HUES6 (cell line): ENCODE measurements around the gene SHMT2.

Source experiments
- H3K27ac ChIP-seq: 2 replicates; pipeline ENCODE4 v1.7.0; 2013; ENCODE audit warnings: low read depth, mild to moderate bottlenecking, low read length, inconsistent platforms
- H3K27me3 ChIP-seq: 2 replicates; pipeline ENCODE4 v1.6.1; 2013; ENCODE audit warnings: low read length; ENCODE audit not compliant: control insufficient read depth, insufficient read depth
- H3K36me3 ChIP-seq: 2 replicates; pipeline ENCODE4 v1.6.1; 2013; ENCODE audit warnings: low read length; ENCODE audit not compliant: control insufficient read depth, insufficient read depth
- H3K4me1 ChIP-seq: 2 replicates; pipeline ENCODE4 v1.6.1; 2013; ENCODE audit warnings: low read length; ENCODE audit not compliant: control insufficient read depth, insufficient read depth
- H3K4me3 ChIP-seq: 2 replicates; pipeline ENCODE4 v1.5.1; 2013; ENCODE audit warnings: low read depth, low read length
- H3K9ac ChIP-seq: one replicate; pipeline ENCODE4 v1.6.1; 2013; ENCODE audit warnings: mild to moderate bottlenecking, low read length
- H3K9me3 ChIP-seq: 2 replicates; pipeline ENCODE4 v1.6.1; 2013; ENCODE audit warnings: low read depth, low read length; ENCODE audit not compliant: control insufficient read depth, insufficient read depth

Gene SHMT2

DNA sequence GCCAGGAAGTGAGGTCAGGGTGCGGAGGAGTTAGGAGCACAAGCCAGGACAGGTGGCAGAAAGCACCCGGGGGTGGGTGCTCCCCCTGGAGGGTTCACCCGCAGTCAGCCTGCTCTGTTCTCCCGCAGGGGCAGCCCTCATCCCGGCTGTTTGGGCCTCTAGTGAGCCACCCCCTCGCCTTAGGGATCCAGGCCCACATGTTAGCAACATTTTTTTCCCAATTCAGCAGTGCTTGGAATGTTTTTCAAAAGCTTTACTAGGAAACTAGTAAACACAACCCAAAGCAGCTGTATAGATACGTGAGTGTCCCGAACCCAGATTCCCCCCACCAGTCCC lies 41.5 kb upstream of the SHMT2 start:
- no peaks in the 10 kb centered on the region for H3K4me1 ChIP-seq
- H3K9me3 ChIP-seq, result no peaks in the 10 kb centered on the region
- H3K36me3 ChIP-seq, result peaks cover 100% of the 10 kb centered on the region
- H3K27me3 ChIP-seq, result no peaks in the 10 kb centered on the region
- H3K9ac ChIP-seq, result no peak overlapping the region
- no peak overlapping the region for H3K27ac ChIP-seq
- H3K4me3 ChIP-seq, result no peak overlapping the region

DNA sequence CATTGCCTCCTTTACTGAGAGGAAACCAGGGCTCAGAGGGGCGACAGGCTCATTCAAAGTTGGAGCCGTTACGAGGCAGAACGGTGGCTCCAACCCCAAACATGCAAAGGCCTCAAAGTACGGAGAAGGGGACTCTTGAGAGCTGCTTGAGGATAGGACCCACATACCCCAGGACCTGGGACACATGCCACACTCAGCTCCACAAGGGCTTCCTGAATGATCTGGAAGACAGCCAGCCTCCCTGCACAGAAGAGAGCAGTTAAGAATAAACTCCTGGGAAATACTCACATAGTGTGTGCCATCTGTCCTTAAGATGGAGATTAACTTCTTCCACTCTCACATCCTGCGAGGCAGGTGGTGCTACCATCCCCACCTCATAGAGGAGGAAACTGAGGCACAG lies 39.5 kb upstream of the SHMT2 start:
- no peaks in the 10 kb centered on the region for H3K27me3 ChIP-seq
- H3K4me3 ChIP-seq, result no peak overlapping the region
- H3K4me1 ChIP-seq, result no peaks in the 10 kb centered on the region
- H3K36me3 ChIP-seq, result peaks cover 100% of the 10 kb centered on the region
- H3K9me3 ChIP-seq, result no peaks in the 10 kb centered on the region
- H3K9ac ChIP-seq, result no peak overlapping the region
- H3K27ac ChIP-seq, result no peak overlapping the region

DNA sequence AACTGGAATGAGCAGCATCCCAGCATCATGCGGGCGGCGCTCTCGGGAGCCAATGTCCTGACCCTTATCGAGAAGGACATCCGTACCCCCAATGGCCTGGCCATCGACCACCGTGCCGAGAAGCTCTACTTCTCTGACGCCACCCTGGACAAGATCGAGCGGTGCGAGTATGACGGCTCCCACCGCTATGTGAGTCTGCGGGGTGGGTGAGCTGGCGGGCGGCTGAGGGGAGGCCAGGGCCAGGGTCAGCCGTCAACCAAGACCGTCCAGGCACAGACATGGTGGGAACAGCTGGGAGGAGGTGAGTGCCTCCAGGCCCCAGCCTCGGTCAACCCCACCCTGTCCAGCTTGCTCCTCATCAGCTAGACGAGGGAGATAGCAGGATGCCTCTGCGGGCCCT lies 38.7 kb upstream of the SHMT2 start:
- Histone ChIP-seq H3K4me3 (no peak overlapping the region), H3K4me1 (no peaks in the 10 kb centered on the region), H3K9ac (no peak overlapping the region), H3K27ac (no peak overlapping the region), H3K27me3 (no peaks in the 10 kb centered on the region), H3K36me3 (peaks cover 100% of the 10 kb centered on the region), H3K9me3 (no peaks in the 10 kb centered on the region)

DNA sequence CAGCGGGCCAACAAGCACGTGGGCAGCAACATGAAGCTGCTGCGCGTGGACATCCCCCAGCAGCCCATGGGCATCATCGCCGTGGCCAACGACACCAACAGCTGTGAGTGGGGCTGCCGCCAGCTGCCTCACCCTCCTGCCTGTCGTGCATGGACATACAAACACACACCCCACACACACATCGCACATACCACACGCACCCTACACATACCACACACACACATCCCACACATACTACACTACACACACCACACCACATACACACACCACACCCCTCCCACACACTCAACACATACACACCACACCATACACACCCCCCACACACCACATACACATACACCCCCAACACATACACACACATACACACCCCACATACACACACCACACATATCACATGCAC lies 38.1 kb upstream of the SHMT2 start:
- H3K9ac ChIP-seq, result no peak overlapping the region
- no peaks in the 10 kb centered on the region for H3K27me3 ChIP-seq
- H3K4me3 ChIP-seq, result no peak overlapping the region
- no peak overlapping the region for H3K27ac ChIP-seq
- H3K9me3 ChIP-seq, result no peaks in the 10 kb centered on the region
- H3K4me1 ChIP-seq, result no peaks in the 10 kb centered on the region
- peaks cover 100% of the 10 kb centered on the region for H3K36me3 ChIP-seq

DNA sequence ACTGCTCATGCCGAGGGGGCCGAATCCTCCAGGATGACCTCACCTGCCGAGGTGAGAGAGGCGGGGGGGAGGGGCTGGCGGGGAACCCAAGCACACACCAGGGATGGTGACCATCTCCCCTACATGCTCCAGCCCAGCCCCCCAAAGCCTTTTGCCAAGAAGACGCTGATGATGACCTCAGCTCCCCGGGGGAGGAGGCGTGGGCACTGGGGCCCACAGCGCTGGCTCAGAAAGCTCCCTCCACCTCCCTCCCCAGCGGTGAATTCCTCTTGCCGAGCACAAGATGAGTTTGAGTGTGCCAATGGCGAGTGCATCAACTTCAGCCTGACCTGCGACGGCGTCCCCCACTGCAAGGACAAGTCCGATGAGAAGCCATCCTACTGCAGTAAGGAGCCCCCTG lies 36.6 kb upstream of the SHMT2 start:
- Histone ChIP-seq H3K36me3 (peaks cover 100% of the 10 kb centered on the region), H3K9ac (no peak overlapping the region), H3K4me3 (no peak overlapping the region), H3K4me1 (no peaks in the 10 kb centered on the region), H3K27ac (no peak overlapping the region), H3K9me3 (no peaks in the 10 kb centered on the region), H3K27me3 (no peaks in the 10 kb centered on the region)

DNA sequence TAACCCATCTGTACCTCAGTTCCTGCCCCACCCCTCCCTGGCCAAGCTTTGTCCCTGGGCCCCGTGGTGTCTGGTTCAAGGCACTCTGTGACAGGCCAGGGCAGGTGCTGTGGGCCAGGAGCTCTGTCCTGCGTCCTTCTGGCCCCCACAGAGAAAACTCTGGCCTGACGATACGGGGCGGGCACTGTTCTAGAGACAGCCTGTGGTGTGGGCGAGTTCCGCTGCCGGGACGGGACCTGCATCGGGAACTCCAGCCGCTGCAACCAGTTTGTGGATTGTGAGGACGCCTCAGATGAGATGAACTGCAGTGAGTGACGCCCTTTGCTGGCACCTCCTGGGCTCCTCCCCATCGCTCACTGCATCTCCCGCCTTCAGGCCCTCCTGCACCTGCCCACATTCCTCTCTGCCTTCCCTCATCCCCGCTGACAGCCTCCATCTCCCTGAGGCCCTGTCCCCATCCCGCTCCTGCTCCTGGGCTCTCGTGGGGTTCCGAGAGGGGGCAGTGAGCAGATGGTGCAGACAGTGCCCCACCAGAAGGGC lies 35.7 kb upstream of the SHMT2 start:
- H3K4me3 ChIP-seq, result no peak overlapping the region
- H3K9me3 ChIP-seq, result no peaks in the 10 kb centered on the region

DNA sequence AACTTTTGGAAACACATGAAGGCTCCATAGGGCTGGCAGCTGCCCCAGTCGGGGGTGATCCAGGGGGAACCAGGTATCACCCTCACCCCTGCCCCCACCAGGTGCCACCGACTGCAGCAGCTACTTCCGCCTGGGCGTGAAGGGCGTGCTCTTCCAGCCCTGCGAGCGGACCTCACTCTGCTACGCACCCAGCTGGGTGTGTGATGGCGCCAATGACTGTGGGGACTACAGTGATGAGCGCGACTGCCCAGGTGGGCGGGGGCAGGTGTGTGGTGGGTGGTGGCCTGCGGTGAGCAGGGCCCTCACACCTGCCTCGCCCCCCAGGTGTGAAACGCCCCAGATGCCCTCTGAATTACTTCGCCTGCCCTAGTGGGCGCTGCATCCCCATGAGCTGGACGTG lies 35.3 kb upstream of the SHMT2 start:
- H3K4me1 ChIP-seq, result no peaks in the 10 kb centered on the region
- peaks cover 100% of the 10 kb centered on the region for H3K36me3 ChIP-seq
- no peaks in the 10 kb centered on the region for H3K9me3 ChIP-seq
- no peak overlapping the region for H3K27ac ChIP-seq
- no peak overlapping the region for H3K4me3 ChIP-seq
- H3K27me3 ChIP-seq, result no peaks in the 10 kb centered on the region
- no peak overlapping the region for H3K9ac ChIP-seq

More for the DNA sequence above, 35.7 kb upstream of the SHMT2 start:
- no peak overlapping the region for H3K9ac ChIP-seq
- H3K27me3 ChIP-seq, result no peaks in the 10 kb centered on the region
- H3K27ac ChIP-seq, result no peak overlapping the region
- H3K36me3 ChIP-seq, result peaks cover 100% of the 10 kb centered on the region
- H3K4me1 ChIP-seq, result no peaks in the 10 kb centered on the region

DNA sequence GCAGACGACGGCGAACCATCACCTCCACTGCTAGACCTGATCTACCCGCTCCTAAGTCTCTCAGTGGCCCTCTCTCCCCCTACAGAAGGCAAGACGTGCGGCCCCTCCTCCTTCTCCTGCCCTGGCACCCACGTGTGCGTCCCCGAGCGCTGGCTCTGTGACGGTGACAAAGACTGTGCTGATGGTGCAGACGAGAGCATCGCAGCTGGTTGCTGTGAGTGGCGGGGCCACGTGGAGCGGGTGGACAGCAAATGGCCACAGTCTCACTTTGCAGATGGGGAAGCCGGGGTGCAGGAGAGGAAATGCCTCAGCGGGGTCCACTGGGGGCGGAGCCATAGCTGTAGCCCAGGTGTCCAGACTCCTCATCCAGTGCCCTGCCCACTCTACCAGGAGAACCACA lies 34.3 kb upstream of the SHMT2 start:
- Histone ChIP-seq H3K9ac (no peak overlapping the region), H3K27ac (no peak overlapping the region), H3K27me3 (no peaks in the 10 kb centered on the region), H3K4me1 (no peaks in the 10 kb centered on the region), H3K4me3 (no peak overlapping the region), H3K9me3 (no peaks in the 10 kb centered on the region), H3K36me3 (peaks cover 100% of the 10 kb centered on the region)

DNA sequence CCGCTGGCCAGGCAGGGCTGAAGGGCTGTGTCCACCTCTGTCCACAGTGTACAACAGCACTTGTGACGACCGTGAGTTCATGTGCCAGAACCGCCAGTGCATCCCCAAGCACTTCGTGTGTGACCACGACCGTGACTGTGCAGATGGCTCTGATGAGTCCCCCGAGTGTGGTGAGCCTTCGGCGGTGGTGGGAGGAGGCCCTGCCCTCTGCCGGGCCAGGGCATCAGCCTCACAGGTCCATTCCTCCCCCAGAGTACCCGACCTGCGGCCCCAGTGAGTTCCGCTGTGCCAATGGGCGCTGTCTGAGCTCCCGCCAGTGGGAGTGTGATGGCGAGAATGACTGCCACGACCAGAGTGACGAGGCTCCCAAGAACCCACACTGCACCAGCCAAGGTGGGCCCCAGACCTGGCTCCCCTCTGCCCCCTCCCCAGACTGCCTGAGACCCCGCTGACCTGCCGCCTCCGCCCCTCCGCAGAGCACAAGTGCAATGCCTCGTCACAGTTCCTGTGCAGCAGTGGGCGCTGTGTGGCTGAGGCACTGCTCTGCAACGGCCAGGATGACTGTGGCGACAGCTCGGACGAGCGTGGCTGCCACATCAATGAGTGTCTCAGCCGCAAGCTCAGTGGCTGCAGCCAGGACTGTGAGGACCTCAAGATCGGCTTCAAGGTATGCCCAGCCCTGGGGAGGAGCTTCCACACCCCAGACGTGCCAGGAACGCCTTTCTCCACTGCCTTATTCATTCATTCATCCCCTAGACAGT lies 33.7 kb upstream of the SHMT2 start:
- H3K36me3 ChIP-seq, result peaks cover 100% of the 10 kb centered on the region
- H3K27me3 ChIP-seq, result no peaks in the 10 kb centered on the region
- H3K27ac ChIP-seq, result no peak overlapping the region
- no peaks in the 10 kb centered on the region for H3K9me3 ChIP-seq
- H3K4me1 ChIP-seq, result no peaks in the 10 kb centered on the region
- H3K9ac ChIP-seq, result no peak overlapping the region
- no peak overlapping the region for H3K4me3 ChIP-seq

DNA sequence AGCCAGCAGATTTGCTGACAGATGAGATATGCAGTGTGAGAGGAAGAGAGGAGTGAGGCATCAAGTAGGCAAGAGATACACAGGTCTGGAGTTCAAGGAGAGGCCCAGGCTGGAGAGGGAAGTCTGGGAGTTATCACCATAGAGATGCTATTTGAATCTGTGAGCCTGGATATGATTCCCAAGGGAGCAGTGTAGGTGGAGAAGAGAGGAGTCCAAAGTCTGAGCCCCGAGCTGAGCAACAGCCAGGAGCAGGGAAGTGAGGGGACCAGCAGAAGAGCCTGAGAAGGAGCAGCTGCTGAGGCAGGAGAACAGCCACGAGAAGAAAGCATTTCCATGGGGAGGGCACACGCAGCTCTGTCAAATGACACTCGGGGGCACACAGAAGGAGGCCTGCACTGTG lies 33.1 kb upstream of the SHMT2 start:
- H3K9me3 ChIP-seq, result no peaks in the 10 kb centered on the region
- H3K36me3 ChIP-seq, result peaks cover 100% of the 10 kb centered on the region
- H3K4me3 ChIP-seq, result no peak overlapping the region
- H3K27me3 ChIP-seq, result no peaks in the 10 kb centered on the region
- H3K27ac ChIP-seq, result no peak overlapping the region
- no peak overlapping the region for H3K9ac ChIP-seq
- no peaks in the 10 kb centered on the region for H3K4me1 ChIP-seq

DNA sequence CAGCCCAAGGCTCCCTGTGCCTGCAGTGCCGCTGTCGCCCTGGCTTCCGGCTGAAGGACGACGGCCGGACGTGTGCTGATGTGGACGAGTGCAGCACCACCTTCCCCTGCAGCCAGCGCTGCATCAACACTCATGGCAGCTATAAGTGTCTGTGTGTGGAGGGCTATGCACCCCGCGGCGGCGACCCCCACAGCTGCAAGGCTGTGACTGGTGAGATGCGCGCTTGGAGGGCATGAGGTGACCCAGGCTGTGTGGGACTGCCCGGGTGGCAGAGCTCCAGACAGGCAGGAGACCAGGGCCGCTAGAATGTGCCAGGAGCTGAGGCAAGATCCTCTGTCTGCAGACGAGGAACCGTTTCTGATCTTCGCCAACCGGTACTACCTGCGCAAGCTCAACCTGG lies 32.6 kb upstream of the SHMT2 start:
- Histone ChIP-seq H3K4me3 (no peak overlapping the region), H3K9me3 (no peaks in the 10 kb centered on the region), H3K36me3 (peaks cover 100% of the 10 kb centered on the region)

More for the DNA sequence above, 32.6 kb upstream of the SHMT2 start:
- H3K27me3 ChIP-seq, result no peaks in the 10 kb centered on the region
- H3K27ac ChIP-seq, result no peak overlapping the region
- no peaks in the 10 kb centered on the region for H3K4me1 ChIP-seq
- no peak overlapping the region for H3K9ac ChIP-seq
